Measurements from ENCODE around the gene SLC6A17. TPM values are rescaled to one million over a fixed set of nuclear protein-coding genes. Genes with fewer than 3 reads are reported as not detected.
A peak's percentile ranks its signal among the peaks of the same experiment; 100 is the strongest.

The SLC6A17 gene
- total RNA-seq, result 0.52 TPM

- H3K36me3 ChIP-seq (ENCODE audit: control insufficient read depth in 3 of 3, insufficient read depth in 3 of 3, low read length in 3 of 3), result no peaks in the 10 kb centered on the region
- peak within 1 kb of the TSS in 1 of 3 donors; percentile 29 for H3K4me3 ChIP-seq (ENCODE audit: low read length in 3 of 3)
- H3K9me3 ChIP-seq (ENCODE audit: control insufficient read depth in 3 of 3, low read length in 3 of 3), result no peaks in the 10 kb centered on the region
- no peak within 1 kb of the TSS for H3K9ac ChIP-seq (ENCODE audit: low read depth in 1 of 3, low read length in 3 of 3)
- H3K27me3 ChIP-seq (ENCODE audit: control insufficient read depth in 3 of 3, insufficient read depth in 3 of 3, low read length in 3 of 3), result peaks cover 63 to 77% (median 69%) of the 10 kb centered on the region in 3 donors
- peaks cover 0 to 4% (median 4%) of the 10 kb centered on the region in 3 donors for H3K4me1 ChIP-seq (ENCODE audit: control insufficient read depth in 3 of 3, insufficient read depth in 3 of 3, low read length in 3 of 3)
- H3K27ac ChIP-seq (ENCODE audit: low read depth, low read length), result no peak within 1 kb of the TSS
These were observed at the start of gene SLC6A17 for GRCh38 chr1:110150330-110151174. TSS of gene SLC6A17 (plus strand) at chr1:110150494. CDS start at chr1:110166930, 16,436 bp downstream.

- Histone ChIP-seq H3K27ac (ENCODE audit: low read depth, low read length) (no peak overlapping the region), H3K9ac (ENCODE audit: low read depth in 1 of 3, low read length in 3 of 3) (no peak overlapping the region), H3K36me3 (ENCODE audit: control insufficient read depth in 3 of 3, insufficient read depth in 3 of 3, low read length in 3 of 3) (no peaks in the 10 kb centered on the region), H3K4me3 (ENCODE audit: low read length in 3 of 3) (no peak overlapping the region), H3K9me3 (ENCODE audit: control insufficient read depth in 3 of 3, low read length in 3 of 3) (no peaks in the 10 kb centered on the region), H3K4me1 (ENCODE audit: control insufficient read depth in 3 of 3, insufficient read depth in 3 of 3, low read length in 3 of 3) (peaks cover 0 to 4% (median 3%) of the 10 kb centered on the region in 3 donors), H3K27me3 (ENCODE audit: control insufficient read depth in 3 of 3, insufficient read depth in 3 of 3, low read length in 3 of 3) (peaks cover 0 to 7% (median 6%) of the 10 kb centered on the region in 3 donors)
These were observed 48.2 kb upstream of the SLC6A17 start for GRCh38 chr1:110102081-110102480.

- no peaks in the 10 kb centered on the region for H3K9me3 ChIP-seq (ENCODE audit: control insufficient read depth in 3 of 3, low read length in 3 of 3)
- peaks cover 0 to 4% (median 3%) of the 10 kb centered on the region in 3 donors for H3K4me1 ChIP-seq (ENCODE audit: control insufficient read depth in 3 of 3, insufficient read depth in 3 of 3, low read length in 3 of 3)
- peak overlapping the region in 1 of 3 donors; percentile 40 for H3K9ac ChIP-seq (ENCODE audit: low read depth in 1 of 3, low read length in 3 of 3)
- peaks cover 0 to 4% (median 3%) of the 10 kb centered on the region in 3 donors for H3K27me3 ChIP-seq (ENCODE audit: control insufficient read depth in 3 of 3, insufficient read depth in 3 of 3, low read length in 3 of 3)
- no peak overlapping the region for H3K27ac ChIP-seq (ENCODE audit: low read depth, low read length)
- no peak overlapping the region for H3K4me3 ChIP-seq (ENCODE audit: low read length in 3 of 3)
- no peaks in the 10 kb centered on the region for H3K36me3 ChIP-seq (ENCODE audit: control insufficient read depth in 3 of 3, insufficient read depth in 3 of 3, low read length in 3 of 3)
These were observed 44.0 kb upstream of the SLC6A17 start for GRCh38 chr1:110106013-110106941.

- H3K36me3 ChIP-seq (ENCODE audit: control insufficient read depth in 3 of 3, insufficient read depth in 3 of 3, low read length in 3 of 3), result no peaks in the 10 kb centered on the region
- no peak overlapping the region for H3K27ac ChIP-seq (ENCODE audit: low read depth, low read length)
- H3K9ac ChIP-seq (ENCODE audit: low read depth in 1 of 3, low read length in 3 of 3), result no peak overlapping the region
- no peak overlapping the region for H3K4me3 ChIP-seq (ENCODE audit: low read length in 3 of 3)
- peaks cover 0 to 9% (median 5%) of the 10 kb centered on the region in 3 donors for H3K27me3 ChIP-seq (ENCODE audit: control insufficient read depth in 3 of 3, insufficient read depth in 3 of 3, low read length in 3 of 3)
- no peaks in the 10 kb centered on the region for H3K9me3 ChIP-seq (ENCODE audit: control insufficient read depth in 3 of 3, low read length in 3 of 3)
- peaks cover 0 to 3% (median 0%) of the 10 kb centered on the region in 3 donors for H3K4me1 ChIP-seq (ENCODE audit: control insufficient read depth in 3 of 3, insufficient read depth in 3 of 3, low read length in 3 of 3)
These were observed 42.3 kb upstream of the SLC6A17 start for GRCh38 chr1:110107867-110108469.

GRCh38 chr1:110111081-110111480 lies 39.2 kb upstream of the SLC6A17 start:
- H3K4me1 ChIP-seq (ENCODE audit: control insufficient read depth in 3 of 3, insufficient read depth in 3 of 3, low read length in 3 of 3), result no peaks in the 10 kb centered on the region
- H3K36me3 ChIP-seq (ENCODE audit: control insufficient read depth in 3 of 3, insufficient read depth in 3 of 3, low read length in 3 of 3), result no peaks in the 10 kb centered on the region
- H3K27me3 ChIP-seq (ENCODE audit: control insufficient read depth in 3 of 3, insufficient read depth in 3 of 3, low read length in 3 of 3), result peaks cover 0 to 14% (median 11%) of the 10 kb centered on the region in 3 donors
- H3K4me3 ChIP-seq (ENCODE audit: low read length in 3 of 3), result no peak overlapping the region
- H3K9ac ChIP-seq (ENCODE audit: low read depth in 1 of 3, low read length in 3 of 3), result no peak overlapping the region
- H3K9me3 ChIP-seq (ENCODE audit: control insufficient read depth in 3 of 3, low read length in 3 of 3), result no peaks in the 10 kb centered on the region
- H3K27ac ChIP-seq (ENCODE audit: low read depth, low read length), result no peak overlapping the region

- H3K4me1 ChIP-seq (ENCODE audit: control insufficient read depth in 3 of 3, insufficient read depth in 3 of 3, low read length in 3 of 3), result no peaks in the 10 kb centered on the region
- H3K27ac ChIP-seq (ENCODE audit: low read depth, low read length), result no peak within 1 kb of the TSS
- no peak within 1 kb of the TSS for H3K4me3 ChIP-seq (ENCODE audit: low read length in 3 of 3)
- no peaks in the 10 kb centered on the region for H3K36me3 ChIP-seq (ENCODE audit: control insufficient read depth in 3 of 3, insufficient read depth in 3 of 3, low read length in 3 of 3)
- H3K27me3 ChIP-seq (ENCODE audit: control insufficient read depth in 3 of 3, insufficient read depth in 3 of 3, low read length in 3 of 3), result peaks cover 0 to 16% (median 16%) of the 10 kb centered on the region in 3 donors
- H3K9ac ChIP-seq (ENCODE audit: low read depth in 1 of 3, low read length in 3 of 3), result peak within 1 kb of the TSS in 1 of 3 donors; percentile 20
- no peaks in the 10 kb centered on the region for H3K9me3 ChIP-seq (ENCODE audit: control insufficient read depth in 3 of 3, low read length in 3 of 3)
These were observed 38.2 kb upstream of the SLC6A17 start, which contains the start of gene UBL4B for GRCh38 chr1:110112143-110112542. TSS of gene UBL4B (plus strand) at chr1:110112443. CDS start at chr1:110112535, 92 bp downstream.

- Histone ChIP-seq H3K36me3 (ENCODE audit: control insufficient read depth in 3 of 3, insufficient read depth in 3 of 3, low read length in 3 of 3) (no peaks in the 10 kb centered on the region), H3K9ac (ENCODE audit: low read depth in 1 of 3, low read length in 3 of 3) (no peak overlapping the region), H3K27me3 (ENCODE audit: control insufficient read depth in 3 of 3, insufficient read depth in 3 of 3, low read length in 3 of 3) (peaks cover 0 to 18% (median 16%) of the 10 kb centered on the region in 3 donors), H3K9me3 (ENCODE audit: control insufficient read depth in 3 of 3, low read length in 3 of 3) (no peaks in the 10 kb centered on the region), H3K4me3 (ENCODE audit: low read length in 3 of 3) (no peak overlapping the region), H3K4me1 (ENCODE audit: control insufficient read depth in 3 of 3, insufficient read depth in 3 of 3, low read length in 3 of 3) (no peaks in the 10 kb centered on the region), H3K27ac (ENCODE audit: low read depth, low read length) (no peak overlapping the region)
These were observed 37.6 kb upstream of the SLC6A17 start for GRCh38 chr1:110112656-110113055.

GRCh38 chr1:110113551-110113950 lies 36.7 kb upstream of the SLC6A17 start:
- Histone ChIP-seq H3K36me3 (ENCODE audit: control insufficient read depth in 3 of 3, insufficient read depth in 3 of 3, low read length in 3 of 3) (no peaks in the 10 kb centered on the region), H3K27ac (ENCODE audit: low read depth, low read length) (no peak overlapping the region), H3K4me3 (ENCODE audit: low read length in 3 of 3) (no peak overlapping the region), H3K27me3 (ENCODE audit: control insufficient read depth in 3 of 3, insufficient read depth in 3 of 3, low read length in 3 of 3) (peaks cover 0 to 19% (median 16%) of the 10 kb centered on the region in 3 donors), H3K4me1 (ENCODE audit: control insufficient read depth in 3 of 3, insufficient read depth in 3 of 3, low read length in 3 of 3) (no peaks in the 10 kb centered on the region), H3K9me3 (ENCODE audit: control insufficient read depth in 3 of 3, low read length in 3 of 3) (no peaks in the 10 kb centered on the region), H3K9ac (ENCODE audit: low read depth in 1 of 3, low read length in 3 of 3) (no peak overlapping the region)

- no peaks in the 10 kb centered on the region for H3K4me1 ChIP-seq (ENCODE audit: control insufficient read depth in 3 of 3, insufficient read depth in 3 of 3, low read length in 3 of 3)
- H3K4me3 ChIP-seq (ENCODE audit: low read length in 3 of 3), result no peak overlapping the region
- H3K9ac ChIP-seq (ENCODE audit: low read depth in 1 of 3, low read length in 3 of 3), result no peak overlapping the region
- no peaks in the 10 kb centered on the region for H3K9me3 ChIP-seq (ENCODE audit: control insufficient read depth in 3 of 3, low read length in 3 of 3)
- H3K27ac ChIP-seq (ENCODE audit: low read depth, low read length), result no peak overlapping the region
- H3K27me3 ChIP-seq (ENCODE audit: control insufficient read depth in 3 of 3, insufficient read depth in 3 of 3, low read length in 3 of 3), result peaks cover 0 to 19% (median 16%) of the 10 kb centered on the region in 3 donors
- H3K36me3 ChIP-seq (ENCODE audit: control insufficient read depth in 3 of 3, insufficient read depth in 3 of 3, low read length in 3 of 3), result no peaks in the 10 kb centered on the region
These were observed 36.1 kb upstream of the SLC6A17 start for GRCh38 chr1:110114173-110114572.

All from skeletal muscle tissue (tissue), 4 donors.